ENCODE measurements around the gene SMIM20.

SMIM20 gene

GRCh38 chr4:25938787-25939186 is 24.8 kb downstream of the SMIM20 start:
- Histone ChIP-seq H3K27me3 (ENCODE audit: control insufficient read depth in 2 of 2, insufficient read depth in 2 of 2, low read length in 2 of 2) (no peaks in the 10 kb centered on the region), H3K36me3 (ENCODE audit: control insufficient read depth in 2 of 2, insufficient read depth in 2 of 2, low read length in 2 of 2) (no peaks in the 10 kb centered on the region), H3K4me1 (ENCODE audit: control insufficient read depth in 2 of 2, insufficient read depth in 2 of 2, low read length in 2 of 2) (no peaks in the 10 kb centered on the region), H3K9me3 (ENCODE audit: control insufficient read depth in 2 of 2, low read length in 2 of 2) (no peaks in the 10 kb centered on the region), H3K9ac (ENCODE audit: low read depth in 1 of 2, low read length in 2 of 2) (no peak overlapping the region), H3K4me3 (ENCODE audit: low read length in 2 of 2) (no peak overlapping the region), H3K27ac (ENCODE audit: low read depth in 2 of 2, low read length in 2 of 2) (no peak overlapping the region)

GRCh38 chr4:25939330-25939729 is 25.3 kb downstream of the SMIM20 start:
- H3K36me3 ChIP-seq (ENCODE audit: control insufficient read depth in 2 of 2, insufficient read depth in 2 of 2, low read length in 2 of 2), result no peaks in the 10 kb centered on the region
- no peaks in the 10 kb centered on the region for H3K27me3 ChIP-seq (ENCODE audit: control insufficient read depth in 2 of 2, insufficient read depth in 2 of 2, low read length in 2 of 2)
- H3K4me3 ChIP-seq (ENCODE audit: low read length in 2 of 2), result no peak overlapping the region
- H3K9me3 ChIP-seq (ENCODE audit: control insufficient read depth in 2 of 2, low read length in 2 of 2), result no peaks in the 10 kb centered on the region
- no peaks in the 10 kb centered on the region for H3K4me1 ChIP-seq (ENCODE audit: control insufficient read depth in 2 of 2, insufficient read depth in 2 of 2, low read length in 2 of 2)
- H3K27ac ChIP-seq (ENCODE audit: low read depth in 2 of 2, low read length in 2 of 2), result no peak overlapping the region
- H3K9ac ChIP-seq (ENCODE audit: low read depth in 1 of 2, low read length in 2 of 2), result no peak overlapping the region

- H3K9me3 ChIP-seq (ENCODE audit: control insufficient read depth in 2 of 2, low read length in 2 of 2), result no peaks in the 10 kb centered on the region
- H3K4me3 ChIP-seq (ENCODE audit: low read length in 2 of 2), result no peak overlapping the region
- no peaks in the 10 kb centered on the region for H3K27me3 ChIP-seq (ENCODE audit: control insufficient read depth in 2 of 2, insufficient read depth in 2 of 2, low read length in 2 of 2)
- H3K36me3 ChIP-seq (ENCODE audit: control insufficient read depth in 2 of 2, insufficient read depth in 2 of 2, low read length in 2 of 2), result no peaks in the 10 kb centered on the region
- H3K27ac ChIP-seq (ENCODE audit: low read depth in 2 of 2, low read length in 2 of 2), result no peak overlapping the region
- no peak overlapping the region for H3K9ac ChIP-seq (ENCODE audit: low read depth in 1 of 2, low read length in 2 of 2)
- no peaks in the 10 kb centered on the region for H3K4me1 ChIP-seq (ENCODE audit: control insufficient read depth in 2 of 2, insufficient read depth in 2 of 2, low read length in 2 of 2)
Observed at GRCh38 chr4:25941457-25942221, 27.6 kb downstream of the SMIM20 start.

GRCh38 chr4:25943312-25943711 is 29.3 kb downstream of the SMIM20 start:
- H3K9me3 ChIP-seq (ENCODE audit: control insufficient read depth in 2 of 2, low read length in 2 of 2), result no peaks in the 10 kb centered on the region
- H3K9ac ChIP-seq (ENCODE audit: low read depth in 1 of 2, low read length in 2 of 2), result no peak overlapping the region
- H3K27me3 ChIP-seq (ENCODE audit: control insufficient read depth in 2 of 2, insufficient read depth in 2 of 2, low read length in 2 of 2), result no peaks in the 10 kb centered on the region
- H3K36me3 ChIP-seq (ENCODE audit: control insufficient read depth in 2 of 2, insufficient read depth in 2 of 2, low read length in 2 of 2), result no peaks in the 10 kb centered on the region
- no peak overlapping the region for H3K27ac ChIP-seq (ENCODE audit: low read depth in 2 of 2, low read length in 2 of 2)
- no peaks in the 10 kb centered on the region for H3K4me1 ChIP-seq (ENCODE audit: control insufficient read depth in 2 of 2, insufficient read depth in 2 of 2, low read length in 2 of 2)
- H3K4me3 ChIP-seq (ENCODE audit: low read length in 2 of 2), result no peak overlapping the region

GRCh38 chr4:25943805-25944204 is 29.8 kb downstream of the SMIM20 start:
- no peak overlapping the region for H3K4me3 ChIP-seq (ENCODE audit: low read length in 2 of 2)
- no peaks in the 10 kb centered on the region for H3K27me3 ChIP-seq (ENCODE audit: control insufficient read depth in 2 of 2, insufficient read depth in 2 of 2, low read length in 2 of 2)
- H3K36me3 ChIP-seq (ENCODE audit: control insufficient read depth in 2 of 2, insufficient read depth in 2 of 2, low read length in 2 of 2), result no peaks in the 10 kb centered on the region
- H3K9me3 ChIP-seq (ENCODE audit: control insufficient read depth in 2 of 2, low read length in 2 of 2), result no peaks in the 10 kb centered on the region
- H3K4me1 ChIP-seq (ENCODE audit: control insufficient read depth in 2 of 2, insufficient read depth in 2 of 2, low read length in 2 of 2), result no peaks in the 10 kb centered on the region
- no peak overlapping the region for H3K9ac ChIP-seq (ENCODE audit: low read depth in 1 of 2, low read length in 2 of 2)
- H3K27ac ChIP-seq (ENCODE audit: low read depth in 2 of 2, low read length in 2 of 2), result no peak overlapping the region

GRCh38 chr4:25948051-25948450 is 34.0 kb downstream of the SMIM20 start:
- no peak overlapping the region for H3K9ac ChIP-seq (ENCODE audit: low read depth in 1 of 2, low read length in 2 of 2)
- H3K9me3 ChIP-seq (ENCODE audit: control insufficient read depth in 2 of 2, low read length in 2 of 2), result no peaks in the 10 kb centered on the region
- no peaks in the 10 kb centered on the region for H3K36me3 ChIP-seq (ENCODE audit: control insufficient read depth in 2 of 2, insufficient read depth in 2 of 2, low read length in 2 of 2)
- H3K4me1 ChIP-seq (ENCODE audit: control insufficient read depth in 2 of 2, insufficient read depth in 2 of 2, low read length in 2 of 2), result peaks cover 7 to 12% of the 10 kb centered on the region in 2 donors
- H3K27me3 ChIP-seq (ENCODE audit: control insufficient read depth in 2 of 2, insufficient read depth in 2 of 2, low read length in 2 of 2), result no peaks in the 10 kb centered on the region
- no peak overlapping the region for H3K27ac ChIP-seq (ENCODE audit: low read depth in 2 of 2, low read length in 2 of 2)
- no peak overlapping the region for H3K4me3 ChIP-seq (ENCODE audit: low read length in 2 of 2)

GRCh38 chr4:25949173-25949748 is 35.2 kb downstream of the SMIM20 start:
- Histone ChIP-seq H3K9me3 (ENCODE audit: control insufficient read depth in 2 of 2, low read length in 2 of 2) (no peaks in the 10 kb centered on the region), H3K4me1 (ENCODE audit: control insufficient read depth in 2 of 2, insufficient read depth in 2 of 2, low read length in 2 of 2) (peaks cover 7 to 12% of the 10 kb centered on the region in 2 donors), H3K27ac (ENCODE audit: low read depth in 2 of 2, low read length in 2 of 2) (no peak overlapping the region), H3K36me3 (ENCODE audit: control insufficient read depth in 2 of 2, insufficient read depth in 2 of 2, low read length in 2 of 2) (no peaks in the 10 kb centered on the region), H3K27me3 (ENCODE audit: control insufficient read depth in 2 of 2, insufficient read depth in 2 of 2, low read length in 2 of 2) (no peaks in the 10 kb centered on the region), H3K4me3 (ENCODE audit: low read length in 2 of 2) (no peak overlapping the region), H3K9ac (ENCODE audit: low read depth in 1 of 2, low read length in 2 of 2) (no peak overlapping the region)

GRCh38 chr4:25949994-25950393 is 36.0 kb downstream of the SMIM20 start:
- Histone ChIP-seq H3K4me1 (ENCODE audit: control insufficient read depth in 2 of 2, insufficient read depth in 2 of 2, low read length in 2 of 2) (peaks cover 7 to 12% of the 10 kb centered on the region in 2 donors), H3K27ac (ENCODE audit: low read depth in 2 of 2, low read length in 2 of 2) (no peak overlapping the region), H3K27me3 (ENCODE audit: control insufficient read depth in 2 of 2, insufficient read depth in 2 of 2, low read length in 2 of 2) (no peaks in the 10 kb centered on the region), H3K9ac (ENCODE audit: low read depth in 1 of 2, low read length in 2 of 2) (no peak overlapping the region), H3K9me3 (ENCODE audit: control insufficient read depth in 2 of 2, low read length in 2 of 2) (no peaks in the 10 kb centered on the region), H3K36me3 (ENCODE audit: control insufficient read depth in 2 of 2, insufficient read depth in 2 of 2, low read length in 2 of 2) (no peaks in the 10 kb centered on the region), H3K4me3 (ENCODE audit: low read length in 2 of 2) (no peak overlapping the region)

GRCh38 chr4:25950461-25951389 is 36.7 kb downstream of the SMIM20 start:
- Histone ChIP-seq H3K9me3 (ENCODE audit: control insufficient read depth in 2 of 2, low read length in 2 of 2) (no peaks in the 10 kb centered on the region), H3K36me3 (ENCODE audit: control insufficient read depth in 2 of 2, insufficient read depth in 2 of 2, low read length in 2 of 2) (no peaks in the 10 kb centered on the region), H3K27ac (ENCODE audit: low read depth in 2 of 2, low read length in 2 of 2) (no peak overlapping the region), H3K4me3 (ENCODE audit: low read length in 2 of 2) (no peak overlapping the region), H3K4me1 (ENCODE audit: control insufficient read depth in 2 of 2, insufficient read depth in 2 of 2, low read length in 2 of 2) (peaks cover 7 to 12% of the 10 kb centered on the region in 2 donors), H3K9ac (ENCODE audit: low read depth in 1 of 2, low read length in 2 of 2) (no peak overlapping the region), H3K27me3 (ENCODE audit: control insufficient read depth in 2 of 2, insufficient read depth in 2 of 2, low read length in 2 of 2) (no peaks in the 10 kb centered on the region)

GRCh38 chr4:25951390-25951952 is 37.5 kb downstream of the SMIM20 start:
- peaks cover 7 to 12% of the 10 kb centered on the region in 2 donors for H3K4me1 ChIP-seq (ENCODE audit: control insufficient read depth in 2 of 2, insufficient read depth in 2 of 2, low read length in 2 of 2)
- no peaks in the 10 kb centered on the region for H3K9me3 ChIP-seq (ENCODE audit: control insufficient read depth in 2 of 2, low read length in 2 of 2)
- no peak overlapping the region for H3K4me3 ChIP-seq (ENCODE audit: low read length in 2 of 2)
- H3K27ac ChIP-seq (ENCODE audit: low read depth in 2 of 2, low read length in 2 of 2), result no peak overlapping the region
- no peak overlapping the region for H3K9ac ChIP-seq (ENCODE audit: low read depth in 1 of 2, low read length in 2 of 2)
- no peaks in the 10 kb centered on the region for H3K27me3 ChIP-seq (ENCODE audit: control insufficient read depth in 2 of 2, insufficient read depth in 2 of 2, low read length in 2 of 2)
- H3K36me3 ChIP-seq (ENCODE audit: control insufficient read depth in 2 of 2, insufficient read depth in 2 of 2, low read length in 2 of 2), result no peaks in the 10 kb centered on the region

Measured in mucosa of rectum (tissue), 2 donors.